ENCODE data around the gene OARD1.

DNA sequence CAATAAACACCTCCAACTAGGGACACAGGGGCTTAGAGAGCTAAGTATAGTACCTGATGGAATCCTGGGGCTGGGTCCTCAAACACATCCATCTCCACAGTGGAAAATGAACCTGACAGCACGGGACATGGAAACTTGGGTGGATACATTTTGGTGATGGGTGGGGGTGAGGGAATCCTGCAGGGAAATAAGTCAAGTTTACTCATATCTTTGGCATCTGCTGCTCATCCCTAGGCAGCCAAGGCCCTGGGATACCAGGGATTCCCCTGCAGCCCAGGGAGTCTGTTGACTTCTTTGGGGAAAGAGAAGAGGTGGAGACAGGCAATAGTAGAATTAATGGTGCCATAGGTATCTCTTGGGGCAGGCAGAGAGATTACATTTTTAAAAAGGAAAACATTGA, 12.6 kb downstream of the OARD1 start:
- TF ChIP-seq BCL11A (tag by site-specific recombination; IDR thresholded peaks at IDR 0.05; ENCODE audit: low read depth) (no peak), ZNF548 (tag by site-specific recombination; IDR thresholded peaks at IDR 0.05) (no peak), ZNF398 (tag by site-specific recombination; IDR thresholded peaks at IDR 0.05) (no peak)

Data from HEK293 (cell line).